ENCODE results near the gene PLCXD1. TPM values are rescaled to one million over a fixed set of nuclear protein-coding genes. Genes with fewer than 3 reads are reported as not detected.

The PLCXD1 gene
- total and polyA plus RNA-seq, 2 experiments from 2014 or later: 48.7 to 112 TPM

DNA sequence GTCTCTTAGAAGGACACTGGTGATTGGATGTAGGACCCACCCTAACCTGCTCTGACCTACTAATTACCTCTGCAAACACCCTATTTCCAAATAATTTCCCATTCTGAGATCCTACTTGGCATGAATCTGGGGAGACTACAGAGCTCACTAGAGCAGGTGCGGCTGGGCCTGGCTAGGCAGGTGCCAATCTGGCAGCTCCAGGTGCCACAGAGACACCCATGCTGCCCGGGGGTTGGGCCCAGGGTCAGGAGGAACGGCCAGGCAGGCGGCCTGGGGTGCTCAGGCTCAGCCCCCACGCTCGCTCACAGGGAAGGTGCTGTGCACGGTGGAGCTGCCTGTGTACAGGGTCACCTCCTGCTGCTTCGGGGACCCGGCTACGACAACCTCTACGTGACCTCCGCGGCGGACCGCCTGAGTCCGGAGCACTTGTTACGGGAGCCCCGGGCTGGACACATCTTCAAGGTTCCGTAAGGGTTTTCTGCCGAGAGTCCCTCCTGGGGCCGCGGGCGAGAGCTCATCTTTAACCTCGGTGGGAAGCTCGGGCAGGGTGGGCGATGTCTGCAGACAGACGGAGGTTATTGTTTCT is 26.5 kb upstream of the PLCXD1 start (continued):
- TF ChIP-seq, protein P1, sequence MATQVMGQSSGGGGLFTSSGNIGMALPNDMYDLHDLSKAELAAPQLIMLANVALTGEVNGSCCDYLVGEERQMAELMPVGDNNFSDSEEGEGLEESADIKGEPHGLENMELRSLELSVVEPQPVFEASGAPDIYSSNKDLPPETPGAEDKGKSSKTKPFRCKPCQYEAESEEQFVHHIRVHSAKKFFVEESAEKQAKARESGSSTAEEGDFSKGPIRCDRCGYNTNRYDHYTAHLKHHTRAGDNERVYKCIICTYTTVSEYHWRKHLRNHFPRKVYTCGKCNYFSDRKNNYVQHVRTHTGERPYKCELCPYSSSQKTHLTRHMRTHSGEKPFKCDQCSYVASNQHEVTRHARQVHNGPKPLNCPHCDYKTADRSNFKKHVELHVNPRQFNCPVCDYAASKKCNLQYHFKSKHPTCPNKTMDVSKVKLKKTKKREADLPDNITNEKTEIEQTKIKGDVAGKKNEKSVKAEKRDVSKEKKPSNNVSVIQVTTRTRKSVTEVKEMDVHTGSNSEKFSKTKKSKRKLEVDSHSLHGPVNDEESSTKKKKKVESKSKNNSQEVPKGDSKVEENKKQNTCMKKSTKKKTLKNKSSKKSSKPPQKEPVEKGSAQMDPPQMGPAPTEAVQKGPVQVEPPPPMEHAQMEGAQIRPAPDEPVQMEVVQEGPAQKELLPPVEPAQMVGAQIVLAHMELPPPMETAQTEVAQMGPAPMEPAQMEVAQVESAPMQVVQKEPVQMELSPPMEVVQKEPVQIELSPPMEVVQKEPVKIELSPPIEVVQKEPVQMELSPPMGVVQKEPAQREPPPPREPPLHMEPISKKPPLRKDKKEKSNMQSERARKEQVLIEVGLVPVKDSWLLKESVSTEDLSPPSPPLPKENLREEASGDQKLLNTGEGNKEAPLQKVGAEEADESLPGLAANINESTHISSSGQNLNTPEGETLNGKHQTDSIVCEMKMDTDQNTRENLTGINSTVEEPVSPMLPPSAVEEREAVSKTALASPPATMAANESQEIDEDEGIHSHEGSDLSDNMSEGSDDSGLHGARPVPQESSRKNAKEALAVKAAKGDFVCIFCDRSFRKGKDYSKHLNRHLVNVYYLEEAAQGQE (IDR thresholded peaks at IDR 0.05; ENCODE audit: unreplicated experiment): no peak
- no peak for TF ChIP-seq EZH2 (IDR thresholded peaks at IDR 0.05; ENCODE audit: low read depth, unreplicated experiment)
- TF ChIP-seq, protein P2, sequence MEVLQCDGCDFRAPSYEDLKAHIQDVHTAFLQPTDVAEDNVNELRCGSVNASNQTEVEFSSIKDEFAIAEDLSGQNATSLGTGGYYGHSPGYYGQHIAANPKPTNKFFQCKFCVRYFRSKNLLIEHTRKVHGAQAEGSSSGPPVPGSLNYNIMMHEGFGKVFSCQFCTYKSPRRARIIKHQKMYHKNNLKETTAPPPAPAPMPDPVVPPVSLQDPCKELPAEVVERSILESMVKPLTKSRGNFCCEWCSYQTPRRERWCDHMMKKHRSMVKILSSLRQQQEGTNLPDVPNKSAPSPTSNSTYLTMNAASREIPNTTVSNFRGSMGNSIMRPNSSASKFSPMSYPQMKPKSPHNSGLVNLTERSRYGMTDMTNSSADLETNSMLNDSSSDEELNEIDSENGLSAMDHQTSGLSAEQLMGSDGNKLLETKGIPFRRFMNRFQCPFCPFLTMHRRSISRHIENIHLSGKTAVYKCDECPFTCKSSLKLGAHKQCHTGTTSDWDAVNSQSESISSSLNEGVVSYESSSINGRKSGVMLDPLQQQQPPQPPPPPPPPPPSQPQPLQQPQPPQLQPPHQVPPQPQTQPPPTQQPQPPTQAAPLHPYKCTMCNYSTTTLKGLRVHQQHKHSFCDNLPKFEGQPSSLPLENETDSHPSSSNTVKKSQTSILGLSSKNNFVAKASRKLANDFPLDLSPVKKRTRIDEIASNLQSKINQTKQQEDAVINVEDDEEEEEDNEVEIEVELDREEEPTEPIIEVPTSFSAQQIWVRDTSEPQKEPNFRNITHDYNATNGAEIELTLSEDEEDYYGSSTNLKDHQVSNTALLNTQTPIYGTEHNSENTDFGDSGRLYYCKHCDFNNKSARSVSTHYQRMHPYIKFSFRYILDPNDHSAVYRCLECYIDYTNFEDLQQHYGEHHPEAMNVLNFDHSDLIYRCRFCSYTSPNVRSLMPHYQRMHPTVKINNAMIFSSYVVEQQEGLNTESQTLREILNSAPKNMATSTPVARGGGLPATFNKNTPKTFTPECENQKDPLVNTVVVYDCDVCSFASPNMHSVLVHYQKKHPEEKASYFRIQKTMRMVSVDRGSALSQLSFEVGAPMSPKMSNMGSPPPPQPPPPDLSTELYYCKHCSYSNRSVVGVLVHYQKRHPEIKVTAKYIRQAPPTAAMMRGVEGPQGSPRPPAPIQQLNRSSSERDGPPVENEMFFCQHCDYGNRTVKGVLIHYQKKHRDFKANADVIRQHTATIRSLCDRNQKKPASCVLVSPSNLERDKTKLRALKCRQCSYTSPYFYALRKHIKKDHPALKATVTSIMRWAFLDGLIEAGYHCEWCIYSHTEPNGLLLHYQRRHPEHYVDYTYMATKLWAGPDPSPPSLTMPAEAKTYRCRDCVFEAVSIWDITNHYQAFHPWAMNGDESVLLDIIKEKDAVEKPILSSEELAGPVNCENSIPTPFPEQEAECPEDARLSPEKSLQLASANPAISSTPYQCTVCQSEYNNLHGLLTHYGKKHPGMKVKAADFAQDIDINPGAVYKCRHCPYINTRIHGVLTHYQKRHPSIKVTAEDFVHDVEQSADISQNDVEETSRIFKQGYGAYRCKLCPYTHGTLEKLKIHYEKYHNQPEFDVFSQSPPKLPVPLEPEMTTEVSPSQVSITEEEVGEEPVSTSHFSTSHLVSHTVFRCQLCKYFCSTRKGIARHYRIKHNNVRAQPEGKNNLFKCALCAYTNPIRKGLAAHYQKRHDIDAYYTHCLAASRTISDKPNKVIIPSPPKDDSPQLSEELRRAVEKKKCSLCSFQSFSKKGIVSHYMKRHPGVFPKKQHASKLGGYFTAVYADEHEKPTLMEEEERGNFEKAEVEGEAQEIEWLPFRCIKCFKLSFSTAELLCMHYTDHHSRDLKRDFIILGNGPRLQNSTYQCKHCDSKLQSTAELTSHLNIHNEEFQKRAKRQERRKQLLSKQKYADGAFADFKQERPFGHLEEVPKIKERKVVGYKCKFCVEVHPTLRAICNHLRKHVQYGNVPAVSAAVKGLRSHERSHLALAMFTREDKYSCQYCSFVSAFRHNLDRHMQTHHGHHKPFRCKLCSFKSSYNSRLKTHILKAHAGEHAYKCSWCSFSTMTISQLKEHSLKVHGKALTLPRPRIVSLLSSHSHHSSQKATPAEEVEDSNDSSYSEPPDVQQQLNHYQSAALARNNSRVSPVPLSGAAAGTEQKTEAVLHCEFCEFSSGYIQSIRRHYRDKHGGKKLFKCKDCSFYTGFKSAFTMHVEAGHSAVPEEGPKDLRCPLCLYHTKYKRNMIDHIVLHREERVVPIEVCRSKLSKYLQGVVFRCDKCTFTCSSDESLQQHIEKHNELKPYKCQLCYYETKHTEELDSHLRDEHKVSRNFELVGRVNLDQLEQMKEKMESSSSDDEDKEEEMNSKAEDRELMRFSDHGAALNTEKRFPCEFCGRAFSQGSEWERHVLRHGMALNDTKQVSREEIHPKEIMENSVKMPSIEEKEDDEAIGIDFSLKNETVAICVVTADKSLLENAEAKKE (CRISPR knock-in tag; IDR thresholded peaks at IDR 0.05): no peak
- no peak for TF ChIP-seq STAT1 (IDR thresholded peaks at IDR 0.05; ENCODE audit: unreplicated experiment)

DNA sequence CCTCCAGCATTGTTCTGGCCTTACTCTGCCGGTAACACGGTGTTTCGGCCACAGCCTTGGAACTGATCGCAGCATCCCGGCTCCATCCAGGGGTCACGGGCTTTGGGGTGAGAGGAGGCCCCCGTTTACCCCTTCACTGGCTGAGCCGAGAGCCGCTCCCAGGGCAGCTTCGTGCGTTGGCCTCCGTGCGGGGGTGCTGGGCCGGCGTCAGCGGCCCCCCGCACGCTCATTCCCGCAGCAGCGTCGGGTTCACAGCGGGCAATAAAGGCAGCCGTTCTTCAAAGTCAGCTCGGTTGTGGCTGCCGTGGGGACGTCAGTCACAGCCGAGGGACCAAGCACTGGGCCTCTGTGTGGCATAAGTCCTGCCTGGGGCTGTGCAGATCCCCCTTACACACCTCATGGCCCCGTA is 25.3 kb upstream of the PLCXD1 start:
- Histone ChIP-seq H2AFZ (no peak overlapping the region), H3K36me3 (ENCODE audit: insufficient read depth) (no peaks in the 10 kb centered on the region), H3K9me2 (ENCODE audit: insufficient read depth) (peaks cover 8% of the 10 kb centered on the region; the same call in 1 of the 2 replicates), H3K79me2 (replicated peaks; ENCODE audit: insufficient read depth) (no peaks in the 10 kb centered on the region), H3K27ac (ENCODE audit: low read depth) (no peak overlapping the region), H3F3A (replicated peaks; ENCODE audit: low read depth) (peaks cover 6% of the 10 kb centered on the region; the same call in 1 of the 2 replicates), H3K4me1 (ENCODE audit: insufficient read depth) (no peaks in the 10 kb centered on the region), H3K4me3 (no peak overlapping the region), H3K4me2 (no peak overlapping the region), H4K20me1 (replicated peaks; ENCODE audit: insufficient read depth) (no peaks in the 10 kb centered on the region), H3K27me3 (ENCODE audit: insufficient read depth) (no peaks in the 10 kb centered on the region)
- no peak for DNase-seq (ENCODE audit: low spot score)
- peaks cover 30% of the 10 kb centered on the region for H3K36me3 Mint-ChIP-seq (ENCODE audit: low read depth)
- no peaks in the 10 kb centered on the region for H3K27me3 Mint-ChIP-seq (ENCODE audit: insufficient read depth, low read depth, poor library complexity)
- no peak overlapping the region for H3K27ac Mint-ChIP-seq
- no peak for ATAC-seq
- no peak overlapping the region for H3K4me3 Mint-ChIP-seq
- H3K9me3 Mint-ChIP-seq: peaks cover 74% of the 10 kb centered on the region
- no peaks in the 10 kb centered on the region for H3K4me1 Mint-ChIP-seq
- TF ChIP-seq JUNB (IDR thresholded peaks at IDR 0.05; ENCODE audit: unreplicated experiment) (no peak), STAT1 (IDR thresholded peaks at IDR 0.05; ENCODE audit: unreplicated experiment) (no peak)
- TF ChIP-seq, protein P3, sequence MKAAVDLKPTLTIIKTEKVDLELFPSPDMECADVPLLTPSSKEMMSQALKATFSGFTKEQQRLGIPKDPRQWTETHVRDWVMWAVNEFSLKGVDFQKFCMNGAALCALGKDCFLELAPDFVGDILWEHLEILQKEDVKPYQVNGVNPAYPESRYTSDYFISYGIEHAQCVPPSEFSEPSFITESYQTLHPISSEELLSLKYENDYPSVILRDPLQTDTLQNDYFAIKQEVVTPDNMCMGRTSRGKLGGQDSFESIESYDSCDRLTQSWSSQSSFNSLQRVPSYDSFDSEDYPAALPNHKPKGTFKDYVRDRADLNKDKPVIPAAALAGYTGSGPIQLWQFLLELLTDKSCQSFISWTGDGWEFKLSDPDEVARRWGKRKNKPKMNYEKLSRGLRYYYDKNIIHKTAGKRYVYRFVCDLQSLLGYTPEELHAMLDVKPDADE (IDR thresholded peaks at IDR 0.05): no peak
- TF ChIP-seq, protein P4, sequence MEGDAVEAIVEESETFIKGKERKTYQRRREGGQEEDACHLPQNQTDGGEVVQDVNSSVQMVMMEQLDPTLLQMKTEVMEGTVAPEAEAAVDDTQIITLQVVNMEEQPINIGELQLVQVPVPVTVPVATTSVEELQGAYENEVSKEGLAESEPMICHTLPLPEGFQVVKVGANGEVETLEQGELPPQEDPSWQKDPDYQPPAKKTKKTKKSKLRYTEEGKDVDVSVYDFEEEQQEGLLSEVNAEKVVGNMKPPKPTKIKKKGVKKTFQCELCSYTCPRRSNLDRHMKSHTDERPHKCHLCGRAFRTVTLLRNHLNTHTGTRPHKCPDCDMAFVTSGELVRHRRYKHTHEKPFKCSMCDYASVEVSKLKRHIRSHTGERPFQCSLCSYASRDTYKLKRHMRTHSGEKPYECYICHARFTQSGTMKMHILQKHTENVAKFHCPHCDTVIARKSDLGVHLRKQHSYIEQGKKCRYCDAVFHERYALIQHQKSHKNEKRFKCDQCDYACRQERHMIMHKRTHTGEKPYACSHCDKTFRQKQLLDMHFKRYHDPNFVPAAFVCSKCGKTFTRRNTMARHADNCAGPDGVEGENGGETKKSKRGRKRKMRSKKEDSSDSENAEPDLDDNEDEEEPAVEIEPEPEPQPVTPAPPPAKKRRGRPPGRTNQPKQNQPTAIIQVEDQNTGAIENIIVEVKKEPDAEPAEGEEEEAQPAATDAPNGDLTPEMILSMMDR (conservative IDR thresholded peaks at IDR 0.05; ENCODE audit: low read depth in 2 of 2): no peak
